Measurements from ENCODE around the gene EGR4.

The EGR4 gene

GRCh38 chr2:73333564-73333963, 40.2 kb upstream of the EGR4 start:
- TF ChIP-seq CTCF (IDR thresholded peaks at IDR 0.05; ENCODE audit: low read depth, low read length, missing control alignments) = no peak
- DNase-seq (ENCODE audit: low read depth) = no peak
- H3K4me3 ChIP-seq (ENCODE audit: low read depth, low read length) = no peak overlapping the region
- in situ Hi-C loops (cut with HindIII; ENCODE audit: low sequenced_read_pairs) = no loop called here

GRCh38 chr2:73324126-73324725, 30.9 kb upstream of the EGR4 start:
- H3K4me3 ChIP-seq (ENCODE audit: low read depth, low read length) = no peak overlapping the region
- in situ Hi-C loops (cut with HindIII; ENCODE audit: low sequenced_read_pairs) = no loop called here
- DNase-seq (ENCODE audit: low read depth) = no peak
- no peak for TF ChIP-seq CTCF (IDR thresholded peaks at IDR 0.05; ENCODE audit: low read depth, low read length, missing control alignments)

- in situ Hi-C loops (cut with HindIII; ENCODE audit: low sequenced_read_pairs) = no loop called here
- no peak for DNase-seq (ENCODE audit: low read depth)
- no peak for TF ChIP-seq CTCF (IDR thresholded peaks at IDR 0.05; ENCODE audit: low read depth, low read length, missing control alignments)
- no peak overlapping the region for H3K4me3 ChIP-seq (ENCODE audit: low read depth, low read length)
Measured at GRCh38 chr2:73323551-73323950, 30.2 kb upstream of the EGR4 start.

GRCh38 chr2:73314441-73314840, 21.1 kb upstream of the EGR4 start:
- TF ChIP-seq CTCF (IDR thresholded peaks at IDR 0.05; ENCODE audit: low read depth, low read length, missing control alignments) = no peak
- H3K4me3 ChIP-seq (ENCODE audit: low read depth, low read length) = no peak overlapping the region
- in situ Hi-C loops (cut with HindIII; ENCODE audit: low sequenced_read_pairs) = no loop called here
- no peak for DNase-seq (ENCODE audit: low read depth)

- H3K4me3 ChIP-seq (ENCODE audit: low read depth, low read length) = no peak overlapping the region
- in situ Hi-C loops (cut with HindIII; ENCODE audit: low sequenced_read_pairs) = no loop called here
- TF ChIP-seq CTCF (IDR thresholded peaks at IDR 0.05; ENCODE audit: low read depth, low read length, missing control alignments) = no peak
- DNase-seq (ENCODE audit: low read depth) = no peak
Measured at GRCh38 chr2:73307720-73308119, 14.4 kb upstream of the EGR4 start.

- no peak for DNase-seq (ENCODE audit: low read depth)
- no peak for TF ChIP-seq CTCF (IDR thresholded peaks at IDR 0.05; ENCODE audit: low read depth, low read length, missing control alignments)
- H3K4me3 ChIP-seq (ENCODE audit: low read depth, low read length) = no peak overlapping the region
- in situ Hi-C loops (cut with HindIII; ENCODE audit: low sequenced_read_pairs) = no loop called here
Measured at GRCh38 chr2:73301636-73302035, 8.3 kb upstream of the EGR4 start.
